Glutamatergic neuron (in vitro differentiated cells): ENCODE data around the gene L3MBTL4. TPM values are rescaled to one million over a fixed set of nuclear protein-coding genes. Genes with fewer than 3 reads are reported as not detected.
A peak's percentile ranks its signal among the peaks of the same experiment; 100 is the strongest.
"Not testable (repeated sequence)": the region's sequence is repeated elsewhere in the genome, so short reads cannot be mapped to it uniquely, and the experiment has no call there.

Experiments used
- DNase-seq: peaks from one replicate; pipeline ENCODE4 v3.0.0; 2022
- H3K27ac Mint-ChIP-seq: one replicate; pipeline ENCODE4 v1.8.0; 2020; ENCODE audit warnings: mild to moderate bottlenecking, mixed read lengths, inconsistent platforms; ENCODE audit not compliant: unreplicated experiment
- H3K27me3 Mint-ChIP-seq: one replicate; pipeline ENCODE4 v1.8.0; 2020; ENCODE audit warnings: mild to moderate bottlenecking, moderate library complexity, mixed read lengths, inconsistent platforms; ENCODE audit not compliant: unreplicated experiment
- H3K36me3 Mint-ChIP-seq: one replicate; pipeline ENCODE4 v1.8.0; 2020; ENCODE audit warnings: mild to moderate bottlenecking, mixed read lengths, inconsistent platforms; ENCODE audit not compliant: unreplicated experiment
- H3K4me1 Mint-ChIP-seq: one replicate; pipeline ENCODE4 v1.8.0; 2020; ENCODE audit warnings: mild to moderate bottlenecking, low read depth, mixed read lengths, inconsistent platforms; ENCODE audit not compliant: unreplicated experiment
- H3K4me3 Mint-ChIP-seq: one replicate; pipeline ENCODE4 v1.8.0; 2020; ENCODE audit warnings: mild to moderate bottlenecking, mixed read lengths, inconsistent platforms; ENCODE audit not compliant: unreplicated experiment
- H3K9me3 Mint-ChIP-seq: one replicate; pipeline ENCODE4 v1.8.0; 2020; ENCODE audit warnings: mild to moderate bottlenecking, moderate library complexity, mixed read lengths, inconsistent platforms; ENCODE audit not compliant: unreplicated experiment
- total RNA-seq: library from RNA; stranded (reverse); fragmentation: NEBNext Ultra II Directional; extraction: Animal tissue kit (Norgen Biotek cat#: 25700); gene quantifications from one replicate; pipeline ENCODE4 v1.2.1, GENCODE V29; 2021; ENCODE audit not compliant: unreplicated experiment
- TF ChIP-seq, protein P1 (sequence below): fragments of 200-600 bp; sonication (generic); IDR thresholded peaks from one replicate; pipeline ENCODE4 v1.5.0; 2021; ENCODE audit not compliant: partially characterized antibody, unreplicated experiment

The L3MBTL4 gene
- total RNA-seq, 1 donor from 2014 or later, result 0.32 TPM

GRCh38 chr18:6284300-6284699 lies 130.4 kb downstream of the L3MBTL4 start:
- H3K27me3 Mint-ChIP-seq, result no peaks in the 10 kb centered on the region
- DNase-seq, result no peak
- peaks cover 2% of the 10 kb centered on the region for H3K4me1 Mint-ChIP-seq
- no peak overlapping the region for H3K27ac Mint-ChIP-seq
- H3K9me3 Mint-ChIP-seq, result no peaks in the 10 kb centered on the region
- TF ChIP-seq, protein P1, sequence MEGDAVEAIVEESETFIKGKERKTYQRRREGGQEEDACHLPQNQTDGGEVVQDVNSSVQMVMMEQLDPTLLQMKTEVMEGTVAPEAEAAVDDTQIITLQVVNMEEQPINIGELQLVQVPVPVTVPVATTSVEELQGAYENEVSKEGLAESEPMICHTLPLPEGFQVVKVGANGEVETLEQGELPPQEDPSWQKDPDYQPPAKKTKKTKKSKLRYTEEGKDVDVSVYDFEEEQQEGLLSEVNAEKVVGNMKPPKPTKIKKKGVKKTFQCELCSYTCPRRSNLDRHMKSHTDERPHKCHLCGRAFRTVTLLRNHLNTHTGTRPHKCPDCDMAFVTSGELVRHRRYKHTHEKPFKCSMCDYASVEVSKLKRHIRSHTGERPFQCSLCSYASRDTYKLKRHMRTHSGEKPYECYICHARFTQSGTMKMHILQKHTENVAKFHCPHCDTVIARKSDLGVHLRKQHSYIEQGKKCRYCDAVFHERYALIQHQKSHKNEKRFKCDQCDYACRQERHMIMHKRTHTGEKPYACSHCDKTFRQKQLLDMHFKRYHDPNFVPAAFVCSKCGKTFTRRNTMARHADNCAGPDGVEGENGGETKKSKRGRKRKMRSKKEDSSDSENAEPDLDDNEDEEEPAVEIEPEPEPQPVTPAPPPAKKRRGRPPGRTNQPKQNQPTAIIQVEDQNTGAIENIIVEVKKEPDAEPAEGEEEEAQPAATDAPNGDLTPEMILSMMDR, result no peak
- no peak overlapping the region for H3K4me3 Mint-ChIP-seq
- no peaks in the 10 kb centered on the region for H3K36me3 Mint-ChIP-seq

GRCh38 chr18:6281874-6282273 lies 132.8 kb downstream of the L3MBTL4 start:
- TF ChIP-seq, protein P1, result no peak
- no peaks in the 10 kb centered on the region for H3K27me3 Mint-ChIP-seq
- no peaks in the 10 kb centered on the region for H3K36me3 Mint-ChIP-seq
- no peak for DNase-seq
- H3K4me3 Mint-ChIP-seq, result no peak overlapping the region
- peaks cover 7% of the 10 kb centered on the region for H3K4me1 Mint-ChIP-seq
- H3K9me3 Mint-ChIP-seq, result no peaks in the 10 kb centered on the region
- H3K27ac Mint-ChIP-seq, result no peak overlapping the region

- Mint-ChIP-seq H3K4me1 (peaks cover 7% of the 10 kb centered on the region), H3K27ac (no peak overlapping the region), H3K36me3 (no peaks in the 10 kb centered on the region), H3K9me3 (no peaks in the 10 kb centered on the region), H3K27me3 (no peaks in the 10 kb centered on the region), H3K4me3 (no peak overlapping the region)
- DNase-seq, result no peak
- TF ChIP-seq, protein P1, result no peak
These were observed 134.4 kb downstream of the L3MBTL4 start for GRCh38 chr18:6280211-6280743.

- Mint-ChIP-seq H3K27ac (peak overlapping the region; percentile 24), H3K4me3 (no peak overlapping the region), H3K36me3 (peaks cover 5% of the 10 kb centered on the region), H3K27me3 (no peaks in the 10 kb centered on the region), H3K9me3 (no peaks in the 10 kb centered on the region), H3K4me1 (peaks cover 7% of the 10 kb centered on the region)
- no peak for DNase-seq
- TF ChIP-seq, protein P1, result no peak
These were observed 135.4 kb downstream of the L3MBTL4 start for GRCh38 chr18:6279308-6279707.

- H3K4me1 Mint-ChIP-seq, result peaks cover 3% of the 10 kb centered on the region
These were observed 141.3 kb downstream of the L3MBTL4 start for GRCh38 chr18:6273423-6273822.

GRCh38 chr18:6272144-6272543 lies 142.6 kb downstream of the L3MBTL4 start:
- not testable (repeated sequence) for H3K27me3 Mint-ChIP-seq, H3K4me1 Mint-ChIP-seq, H3K9me3 Mint-ChIP-seq, H3K27ac Mint-ChIP-seq, H3K4me3 Mint-ChIP-seq, H3K36me3 Mint-ChIP-seq, DNase-seq

More at GRCh38 chr18:6273423-6273822, 141.3 kb downstream of the L3MBTL4 start:
- Mint-ChIP-seq H3K36me3 (peaks cover 5% of the 10 kb centered on the region), H3K27me3 (peaks cover 2% of the 10 kb centered on the region), H3K4me3 (no peak overlapping the region), H3K27ac (no peak overlapping the region), H3K9me3 (peaks cover 4% of the 10 kb centered on the region)
- DNase-seq, result no peak
- TF ChIP-seq, protein P1, result no peak
